Activated naive CD4-positive, alpha-beta T cell treated with anti-CD3 and anti-CD28 coated beads for 36 hours (primary cell): Measurements from ENCODE around the gene PTH2. TPM values are rescaled to one million over a fixed set of nuclear protein-coding genes. Genes with fewer than 3 reads are reported as not detected.
"Not testable (repeated sequence)": the region's sequence is repeated elsewhere in the genome, so short reads cannot be mapped to it uniquely, and the experiment has no call there.

Experiments used
- CTCF ChIA-PET: fragments of 350-600 bp; sonication (Branson Sonifier 250); formaldehyde crosslinking; loops from one replicate; lab custom pipeline; 2021; ENCODE audit warnings: antibody characterized with exemption; lab: Charles Lee
- DNase-seq: peaks from one replicate; pipeline ENCODE4 v3.0.0-alpha.2; 2020
- H3K27ac Mint-ChIP-seq: one replicate; pipeline ENCODE4 v1.8.0; 2021; ENCODE audit warnings: mild to moderate bottlenecking, mixed read lengths
- H3K27me3 Mint-ChIP-seq: one replicate; pipeline ENCODE4 v1.8.0; 2021; ENCODE audit warnings: low read depth, mixed read lengths
- H3K36me3 Mint-ChIP-seq: one replicate; pipeline ENCODE4 v1.8.0; 2021; ENCODE audit warnings: low read depth, mixed read lengths
- H3K4me1 Mint-ChIP-seq: one replicate; pipeline ENCODE4 v1.8.0; 2021; ENCODE audit warnings: low read depth, mixed read lengths
- H3K4me3 Mint-ChIP-seq: one replicate; pipeline ENCODE4 v1.8.0; 2021; ENCODE audit warnings: mild to moderate bottlenecking, moderate library complexity, mixed read lengths
- H3K9me3 Mint-ChIP-seq: one replicate; pipeline ENCODE4 v1.8.0; 2021; ENCODE audit warnings: mixed read lengths
- intact Hi-C: fragments of 100-400 bp; cut with micrococcal nuclease; formaldehyde crosslinking; loops from one replicate; pipeline ENCODE4 v1.15.1; 2023
- total RNA-seq, 2 experiments: library from RNA; stranded (reverse); gene quantifications; one replicate each; pipeline ENCODE4 v1.2.3, GENCODE V29; 2021

PTH2 gene
- total RNA-seq, 2 experiments from 2014 or later, result not detected

DNA sequence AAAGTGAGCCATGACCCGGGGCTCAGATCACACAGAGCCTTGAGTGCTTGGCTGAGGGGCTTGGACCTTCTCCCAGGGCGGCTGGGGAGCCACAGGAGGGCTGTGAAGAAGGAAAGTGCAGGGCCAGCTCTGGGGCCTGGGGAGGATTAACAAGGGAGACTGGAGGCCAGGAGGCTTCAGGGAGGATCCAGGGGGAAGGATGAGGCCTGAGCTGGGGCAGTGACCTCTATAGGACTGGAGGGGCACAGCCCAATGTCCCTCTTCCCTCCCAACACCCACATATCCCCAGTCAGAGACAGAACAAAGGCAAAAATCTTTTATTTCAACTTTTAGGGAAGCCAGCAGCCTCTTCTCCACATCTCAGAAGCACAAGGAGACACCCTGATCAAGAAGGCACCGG lies 22.8 kb upstream of the PTH2 start:
- no peak for DNase-seq
- Mint-ChIP-seq H3K36me3 (peaks cover 23% of the 10 kb centered on the region), H3K4me1 (peaks cover 36% of the 10 kb centered on the region), H3K4me3 (no peak overlapping the region), H3K27ac (no peak overlapping the region), H3K27me3 (peaks cover 13% of the 10 kb centered on the region), H3K9me3 (no peaks in the 10 kb centered on the region)
- intact Hi-C loops, result no loop called here
- CTCF ChIA-PET, result interaction anchor here (0.6 to 1.2 kb wide), 7 partner anchors 11 to 60 kb away, joined by 3 to 6 read pairs (median 3); no protein-coding TSS in a partner anchor

DNA sequence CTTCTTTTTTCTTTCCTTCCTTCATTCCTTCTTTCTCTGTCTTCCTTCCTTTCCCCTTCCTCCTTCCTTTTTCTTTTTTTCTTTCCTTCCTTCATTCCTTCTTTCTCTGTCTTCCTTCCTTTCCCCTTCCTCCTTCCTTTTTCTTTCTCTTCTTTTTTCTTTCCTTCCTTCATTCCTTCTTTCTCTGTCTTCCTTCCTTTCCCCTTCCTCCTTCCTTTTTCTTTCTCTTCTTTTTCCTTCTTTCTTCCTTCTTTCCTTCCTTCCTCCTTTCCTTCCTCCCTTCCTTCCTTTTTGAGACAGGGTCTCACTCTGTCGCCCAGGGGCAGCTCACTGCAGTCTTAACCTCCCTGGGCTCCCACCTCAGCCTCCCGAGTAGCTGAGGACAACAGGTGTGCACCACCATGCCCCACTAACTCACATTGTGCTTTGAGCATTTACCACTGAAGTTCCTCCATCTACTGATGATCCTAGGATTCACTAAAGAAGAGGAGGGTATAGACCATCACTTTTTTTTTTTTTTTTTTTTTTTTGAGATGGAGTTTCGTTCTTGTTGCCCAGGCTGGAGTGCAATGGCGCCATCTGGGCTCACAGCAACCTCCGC lies 21.0 kb upstream of the PTH2 start:
- peaks cover 31% of the 10 kb centered on the region for H3K27me3 Mint-ChIP-seq
- peaks cover 27% of the 10 kb centered on the region for H3K4me1 Mint-ChIP-seq
- peaks cover 12% of the 10 kb centered on the region for H3K36me3 Mint-ChIP-seq
- CTCF ChIA-PET, result interaction anchor here (0.6 to 1.6 kb wide), 6 partner anchors 50 to 637 kb away, joined by 3 to 6 read pairs (median 4); no protein-coding TSS in a partner anchor
- intact Hi-C loops, H3K9me3 Mint-ChIP-seq, DNase-seq: not testable (repeated sequence)
- peak overlapping the region; percentile 75 for H3K4me3 Mint-ChIP-seq
- peak overlapping the region; percentile 8 for H3K27ac Mint-ChIP-seq

- peak overlapping the region; percentile 75 for H3K4me3 Mint-ChIP-seq
- no peaks in the 10 kb centered on the region for H3K9me3 Mint-ChIP-seq
- H3K36me3 Mint-ChIP-seq, result peaks cover 10% of the 10 kb centered on the region
- CTCF ChIA-PET, result interaction anchor here (0.6 to 1.6 kb wide), 7 partner anchors 9 to 637 kb away, joined by 3 to 12 read pairs (median 4); no protein-coding TSS in a partner anchor
- peak; percentile 96 for DNase-seq
- intact Hi-C loops, result loop anchor here (1.0 kb wide), 7 partner anchors 8 to 217 kb away; partner anchors contain the start of genes FLT3LG and PIH1D1
- H3K4me1 Mint-ChIP-seq, result peaks cover 23% of the 10 kb centered on the region
- peaks cover 38% of the 10 kb centered on the region for H3K27me3 Mint-ChIP-seq
- H3K27ac Mint-ChIP-seq, result peak overlapping the region; percentile 72
These were observed 20.3 kb upstream of the PTH2 start for GRCh38 chr19:49443366-49444099.

DNA sequence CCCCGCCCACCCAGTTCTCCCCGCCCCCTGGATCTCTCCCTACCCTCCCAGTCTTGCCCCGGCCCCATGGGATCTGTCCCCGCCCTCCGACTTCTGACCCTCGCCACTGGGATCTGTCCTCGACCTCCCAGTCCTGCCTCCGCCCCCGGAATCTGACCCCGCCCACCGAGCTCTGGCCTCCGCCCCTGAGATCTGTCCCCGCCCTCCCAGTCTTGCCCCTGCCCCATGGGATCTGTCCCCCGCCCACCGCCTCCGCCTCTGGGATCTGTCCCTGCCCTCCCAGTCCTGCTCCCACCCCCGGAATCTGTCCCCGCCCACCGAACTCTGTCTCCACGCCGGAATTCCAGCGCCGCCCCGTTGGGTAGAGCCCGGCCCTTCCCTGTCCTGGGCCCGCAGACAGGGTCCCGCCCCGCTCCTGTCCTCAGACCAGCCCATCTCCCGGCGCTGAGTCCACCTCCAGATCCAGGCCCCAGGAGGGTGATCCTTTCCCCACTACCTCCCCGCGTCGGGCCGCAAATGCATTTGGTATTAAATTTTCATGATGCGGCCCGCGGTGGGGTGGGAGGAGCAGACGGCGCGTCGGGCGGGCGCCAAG lies 19.6 kb upstream of the PTH2 start:
- peaks cover 6% of the 10 kb centered on the region for H3K36me3 Mint-ChIP-seq
- DNase-seq, result peak; percentile 70
- H3K4me3 Mint-ChIP-seq, result peak overlapping the region; percentile 75
- no peaks in the 10 kb centered on the region for H3K9me3 Mint-ChIP-seq
- CTCF ChIA-PET, result interaction anchor here (0.6 to 1.3 kb wide), 3 partner anchors 8 to 51 kb away, joined by 3 to 12 read pairs (median 3); no protein-coding TSS in a partner anchor
- no peak overlapping the region for H3K27ac Mint-ChIP-seq
- peaks cover 22% of the 10 kb centered on the region for H3K4me1 Mint-ChIP-seq
- intact Hi-C loops, result loop anchor here (1.0 kb wide), 7 partner anchors 8 to 217 kb away; partner anchors contain the start of genes FLT3LG and PIH1D1
- H3K27me3 Mint-ChIP-seq, result peaks cover 44% of the 10 kb centered on the region

GRCh38 chr19:49442354-49442753 lies 19.1 kb upstream of the PTH2 start:
- peaks cover 49% of the 10 kb centered on the region for H3K27me3 Mint-ChIP-seq
- no peaks in the 10 kb centered on the region for H3K9me3 Mint-ChIP-seq
- intact Hi-C loops, result no loop called here
- CTCF ChIA-PET, result interaction anchor here (0.8 to 1.3 kb wide), 3 partner anchors 33 to 51 kb away, joined by 3 to 12 read pairs (median 4); no protein-coding TSS in a partner anchor
- no peak overlapping the region for H3K27ac Mint-ChIP-seq
- DNase-seq, result peak; percentile 33
- peaks cover 22% of the 10 kb centered on the region for H3K4me1 Mint-ChIP-seq
- peak overlapping the region; percentile 75 for H3K4me3 Mint-ChIP-seq
- peaks cover 3% of the 10 kb centered on the region for H3K36me3 Mint-ChIP-seq

GRCh38 chr19:49441960-49442350 lies 18.7 kb upstream of the PTH2 start:
- H3K9me3 Mint-ChIP-seq, result no peaks in the 10 kb centered on the region
- H3K4me1 Mint-ChIP-seq, result peaks cover 22% of the 10 kb centered on the region
- no peak overlapping the region for H3K27ac Mint-ChIP-seq
- CTCF ChIA-PET, result interaction anchor here (0.8 to 0.9 kb wide), 3 partner anchors 33 to 49 kb away, joined by 3 to 4 read pairs (median 3); no protein-coding TSS in a partner anchor
- H3K27me3 Mint-ChIP-seq, result peaks cover 53% of the 10 kb centered on the region
- intact Hi-C loops, result no loop called here
- DNase-seq, result no peak
- peaks cover 3% of the 10 kb centered on the region for H3K36me3 Mint-ChIP-seq
- H3K4me3 Mint-ChIP-seq, result peak overlapping the region; percentile 75

- Mint-ChIP-seq H3K27ac (no peak within 1 kb of the TSS), H3K27me3 (peaks cover 59% of the 10 kb centered on the region), H3K9me3 (no peaks in the 10 kb centered on the region), H3K36me3 (no peaks in the 10 kb centered on the region), H3K4me1 (peaks cover 25% of the 10 kb centered on the region), H3K4me3 (peak within 1 kb of the TSS; percentile 75)
- CTCF ChIA-PET, result interaction anchor here (0.8 to 0.9 kb wide), 3 partner anchors 32 to 49 kb away, joined by 3 to 4 read pairs (median 3); no protein-coding TSS in a partner anchor
- peak; percentile 47 for DNase-seq
- intact Hi-C loops, result no loop called here
These were observed 18.1 kb upstream of the PTH2 start, which contains the start of gene SLC17A7 for GRCh38 chr19:49441210-49441959. Gene SLC17A7 (minus strand): TSS chr19:49441527. CDS start chr19:49441379, 148 bp downstream.

DNA sequence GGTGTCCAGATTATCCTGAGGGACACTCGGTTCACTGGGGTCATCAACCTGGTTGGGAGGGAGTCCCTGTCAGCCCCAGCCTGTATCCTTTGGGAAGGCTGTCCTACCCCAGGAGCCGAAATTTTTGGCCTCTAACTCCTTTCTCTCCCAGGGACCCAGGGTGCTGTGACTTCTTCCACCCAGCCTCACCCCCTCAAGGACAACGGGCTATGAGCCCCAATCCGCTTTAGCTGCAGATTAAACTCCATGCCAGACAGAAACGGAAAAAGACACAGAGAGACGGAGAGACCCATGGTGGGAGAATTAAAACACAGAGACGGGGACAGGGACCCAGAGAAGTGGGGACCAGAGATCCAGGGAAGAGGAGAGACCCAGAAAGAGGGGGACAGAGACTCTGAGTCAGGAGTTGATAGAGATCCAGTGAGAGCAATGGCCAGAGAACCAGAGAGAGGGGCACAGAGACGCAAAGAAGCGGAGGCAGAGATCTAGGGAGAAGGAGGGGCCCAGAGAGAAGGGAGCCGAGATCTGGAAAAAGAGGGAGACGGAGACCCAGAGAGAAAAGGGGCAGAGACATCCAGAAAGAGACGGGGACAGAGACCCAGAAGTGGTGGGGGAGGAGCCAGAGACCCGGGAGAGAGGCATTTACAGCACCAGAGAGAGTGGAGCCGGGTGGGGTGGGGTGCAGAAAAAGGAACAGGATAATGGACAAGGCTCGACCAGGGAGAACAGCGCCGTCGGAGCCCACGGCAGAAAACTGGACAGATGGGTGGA lies 17.4 kb upstream of the PTH2 start:
- Mint-ChIP-seq H3K9me3 (no peaks in the 10 kb centered on the region), H3K4me3 (peak overlapping the region; percentile 29), H3K27me3 (peaks cover 66% of the 10 kb centered on the region), H3K36me3 (no peaks in the 10 kb centered on the region), H3K4me1 (peaks cover 27% of the 10 kb centered on the region), H3K27ac (no peak overlapping the region)
- CTCF ChIA-PET, result interaction anchor here (1.1 to 1.6 kb wide), 2 partner anchors 23 to 50 kb away, joined by 3 read pairs; no protein-coding TSS in a partner anchor
- no peak for DNase-seq
- intact Hi-C loops, result no loop called here

- peaks cover 27% of the 10 kb centered on the region for H3K4me1 Mint-ChIP-seq
- no peaks in the 10 kb centered on the region for H3K9me3 Mint-ChIP-seq
- H3K27me3 Mint-ChIP-seq, result peaks cover 74% of the 10 kb centered on the region
- H3K4me3 Mint-ChIP-seq, result no peak overlapping the region
- no peak overlapping the region for H3K27ac Mint-ChIP-seq
- intact Hi-C loops, result no loop called here
- CTCF ChIA-PET, result interaction anchor here (1.1 to 1.6 kb wide), 2 partner anchors 22 to 49 kb away, joined by 3 read pairs; no protein-coding TSS in a partner anchor
- DNase-seq, result no peak
- H3K36me3 Mint-ChIP-seq, result no peaks in the 10 kb centered on the region
These were observed 16.6 kb upstream of the PTH2 start for GRCh38 chr19:49439836-49440235.

- intact Hi-C loops, result no loop called here
- Mint-ChIP-seq H3K27ac (no peak overlapping the region), H3K27me3 (peaks cover 88% of the 10 kb centered on the region), H3K9me3 (no peaks in the 10 kb centered on the region), H3K36me3 (no peaks in the 10 kb centered on the region), H3K4me1 (peaks cover 25% of the 10 kb centered on the region), H3K4me3 (no peak overlapping the region)
- CTCF ChIA-PET, result no interaction called here
- no peak for DNase-seq
These were observed 15.0 kb upstream of the PTH2 start for GRCh38 chr19:49438261-49438660.

DNA sequence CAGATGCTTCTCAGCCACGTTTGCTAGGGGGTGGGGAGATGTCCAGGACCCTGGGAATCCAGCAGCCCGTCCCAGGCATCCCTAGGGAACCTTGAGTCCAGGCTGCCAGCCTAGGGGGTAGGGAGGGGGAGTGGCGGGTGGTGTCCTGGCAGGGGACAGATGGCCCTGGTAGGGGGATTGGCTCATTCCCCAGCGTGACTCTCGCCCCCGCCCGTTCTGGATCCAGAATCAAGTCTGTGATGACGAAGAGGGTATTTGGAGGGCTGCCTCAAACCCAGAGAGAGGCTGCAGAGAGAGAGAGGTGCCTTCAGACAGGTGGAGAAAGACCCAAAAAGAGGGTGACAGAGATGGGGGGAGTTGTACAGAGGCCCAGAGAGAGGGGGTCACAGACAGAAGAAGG lies 14.0 kb upstream of the PTH2 start:
- DNase-seq, result no peak
- Mint-ChIP-seq H3K27me3 (peaks cover 93% of the 10 kb centered on the region), H3K36me3 (no peaks in the 10 kb centered on the region), H3K4me1 (peaks cover 28% of the 10 kb centered on the region), H3K27ac (no peak overlapping the region), H3K4me3 (no peak overlapping the region), H3K9me3 (no peaks in the 10 kb centered on the region)
- intact Hi-C loops, result no loop called here
- CTCF ChIA-PET, result interaction anchor here (1.7 kb wide), 1 partner anchor 45 kb away, joined by 6 read pairs; no protein-coding TSS in a partner anchor
